H1 (cell line): ENCODE measurements around the gene GALE. TPM values are rescaled to one million over a fixed set of nuclear protein-coding genes. Genes with fewer than 3 reads are reported as not detected.

Experiments
- CTCF ChIA-PET: fragments of 300-600 bp; sonication (Branson Sonifier 250); formaldehyde crosslinking; loops from one replicate; lab custom pipeline; 2021; ENCODE audit not compliant: partially characterized antibody; lab: Charles Lee
- POLR2A ChIA-PET: fragments of 300-600 bp; sonication (Branson Sonifier 250); formaldehyde crosslinking; loops from one replicate; lab custom pipeline; 2021; ENCODE audit warnings: inconsistent platforms; ENCODE audit not compliant: partially characterized antibody; lab: Charles Lee
- DNase-seq, 2 experiments: peaks; one replicate each; pipeline versions ENCODE4 v3.0.0 to v3.0.0-alpha.2; 2010 to 2022; ENCODE audit warnings: low spot score in 2 of 2, low read depth in 1 of 2, mixed read lengths in 1 of 2
- FAIRE-seq: peaks from 2 replicates; lab custom pipeline; 2011; peaks lifted over from hg19 to GRCh38; lab: Jason Lieb, UNC
- H2AFZ ChIP-seq: 2 replicates; pipeline ENCODE4 v1.8.1; 2012; ENCODE audit warnings: low read length, inconsistent platforms
- H2AK5ac ChIP-seq: 2 replicates; pipeline ENCODE4 v1.6.1; 2013; ENCODE audit warnings: low read depth, low read length
- H2BK120ac ChIP-seq: replicated peaks from 2 replicates; pipeline ENCODE3; 2013; ENCODE audit warnings: low read depth, low read length, inconsistent platforms
- H2BK12ac ChIP-seq: 2 replicates; pipeline ENCODE4 v1.6.1; 2013; ENCODE audit warnings: low read depth, low read length
- H2BK15ac ChIP-seq: 2 replicates; pipeline ENCODE4 v1.6.1; 2013; ENCODE audit warnings: low read length
- H2BK20ac ChIP-seq: 2 replicates; pipeline ENCODE4 v1.6.1; 2013; ENCODE audit warnings: low read length
- H2BK5ac ChIP-seq: 2 replicates; pipeline ENCODE4 v1.6.1; 2013; ENCODE audit warnings: low read depth, low read length
- H3K14ac ChIP-seq: 2 replicates; pipeline ENCODE4 v1.6.1; 2013; ENCODE audit warnings: inconsistent platforms; ENCODE audit not compliant: insufficient read length
- H3K18ac ChIP-seq: 2 replicates; pipeline ENCODE4 v1.6.1; 2013; ENCODE audit warnings: low read length; ENCODE audit errors: extremely low read depth
- H3K23ac ChIP-seq: 2 replicates; pipeline ENCODE4 v1.6.1; 2013; ENCODE audit warnings: inconsistent platforms; ENCODE audit not compliant: insufficient read length
- H3K23me2 ChIP-seq: 2 replicates; pipeline ENCODE4 v1.6.1; 2013; ENCODE audit warnings: low read depth, low read length
- H3K27ac ChIP-seq: 2 replicates; pipeline ENCODE4 v1.6.1; 2011; ENCODE audit warnings: low read depth, low read length, inconsistent platforms
- H3K27me3 ChIP-seq, 4 experiments: replicated peaks in 1 of 4; 1 replicate in 1 of 4; 2 replicates in 3 of 4; pipeline versions ENCODE4 v1.6.1 to v1.8.1; 2011 to 2013; ENCODE audit warnings: low read length in 3 of 4, mild to moderate bottlenecking in 3 of 4, inconsistent platforms in 2 of 4, mixed read lengths in 2 of 4, moderate library complexity in 1 of 4; ENCODE audit not compliant: control insufficient read depth in 3 of 4, insufficient read depth in 3 of 4; ENCODE audit errors: extremely low read depth in 1 of 4
- H3K36me3 ChIP-seq, 4 experiments: 2 replicates each; pipeline versions ENCODE4 v1.6.1 to v1.8.1; 2011 to 2013; ENCODE audit warnings: mild to moderate bottlenecking in 4 of 4, low read length in 3 of 4, moderate library complexity in 2 of 4, control low read depth in 1 of 4, inconsistent platforms in 1 of 4; ENCODE audit not compliant: insufficient read depth in 4 of 4, control insufficient read depth in 2 of 4
- H3K4ac ChIP-seq: replicated peaks from 2 replicates; pipeline ENCODE3; 2013; ENCODE audit warnings: low read length, low read depth, mixed read lengths, inconsistent platforms; ENCODE audit not compliant: insufficient read length
- H3K4me1 ChIP-seq, 4 experiments: replicated peaks in 1 of 4; 1 replicate in 1 of 4; 2 replicates in 3 of 4; pipeline versions ENCODE4 v1.6.1 to v1.8.1; 2011 to 2013; ENCODE audit warnings: low read length in 3 of 4, inconsistent platforms in 2 of 4, mixed read lengths in 1 of 4; ENCODE audit not compliant: insufficient read depth in 4 of 4, control insufficient read depth in 3 of 4
- H3K4me2 ChIP-seq, 2 experiments: 2 replicates each; pipeline versions ENCODE4 v1.6.1 to v1.8.1; 2011 to 2013; ENCODE audit warnings: low read depth in 2 of 2, low read length in 2 of 2, control low read depth in 1 of 2, inconsistent platforms in 1 of 2, mild to moderate bottlenecking in 1 of 2; ENCODE audit not compliant: insufficient read depth in 1 of 2
- H3K4me3 ChIP-seq, 4 experiments: fragments of 200-600, 300-600 bp in 1 of 4; sonication (generic), shearing (Covaris generic), sonication (Bioruptor Twin) in 1 of 4; 2 replicates each; pipeline versions ENCODE4 v1.5.1 to v1.8.1; 2011 to 2016; ENCODE audit warnings: low read length in 4 of 4, low read depth in 3 of 4, control low read depth in 2 of 4, inconsistent platforms in 2 of 4, mild to moderate bottlenecking in 2 of 4, mixed read lengths in 1 of 4, moderate library complexity in 1 of 4; ENCODE audit not compliant: insufficient read depth in 2 of 4; ENCODE audit errors: extremely low read depth in 1 of 4
- H3K56ac ChIP-seq: replicated peaks from 2 replicates; pipeline ENCODE3; 2013; ENCODE audit warnings: low read depth, mild to moderate bottlenecking, mixed read lengths, low read length, inconsistent platforms; ENCODE audit not compliant: insufficient read length
- H3K79me1 ChIP-seq: 2 replicates; pipeline ENCODE4 v1.6.1; 2013; ENCODE audit warnings: low read depth, low read length, control low read depth
- H3K79me2 ChIP-seq, 2 experiments: 2 replicates each; pipeline versions ENCODE4 v1.6.1 to v1.8.1; 2012 to 2013; ENCODE audit warnings: low read length in 2 of 2, mild to moderate bottlenecking in 2 of 2, inconsistent platforms in 1 of 2; ENCODE audit not compliant: insufficient read depth in 2 of 2, control insufficient read depth in 1 of 2
- H3K9ac ChIP-seq, 4 experiments: replicated peaks in 1 of 4; 1 replicate in 1 of 4; 2 replicates in 3 of 4; pipeline versions ENCODE4 v1.6.1 to v1.8.1; 2011 to 2013; ENCODE audit warnings: low read depth in 3 of 4, low read length in 3 of 4, control low read depth in 2 of 4, mild to moderate bottlenecking in 2 of 4, moderate library complexity in 2 of 4, inconsistent platforms in 1 of 4; ENCODE audit errors: extremely low read depth in 1 of 4
- H3K9me3 ChIP-seq, 2 experiments: 2 replicates each; pipeline versions ENCODE4 v1.6.1 to v1.8.1; 2012 to 2013; ENCODE audit warnings: mild to moderate bottlenecking in 2 of 2, moderate library complexity in 2 of 2, control low read depth in 1 of 2, inconsistent platforms in 1 of 2, low read depth in 1 of 2, low read length in 1 of 2, mixed read lengths in 1 of 2; ENCODE audit not compliant: insufficient read depth in 2 of 2
- H4K20me1 ChIP-seq, 2 experiments: replicated peaks in 1 of 2; 2 replicates each; pipeline versions ENCODE3 to v1.8.1; 2011 to 2013; ENCODE audit warnings: inconsistent platforms in 2 of 2, low read length in 2 of 2, mild to moderate bottlenecking in 1 of 2; ENCODE audit not compliant: insufficient read depth in 2 of 2, control insufficient read depth in 1 of 2
- H4K5ac ChIP-seq: 2 replicates; pipeline ENCODE4 v1.6.1; 2013; ENCODE audit warnings: low read length, low read depth, mixed read lengths, inconsistent platforms; ENCODE audit not compliant: insufficient read length
- H4K8ac ChIP-seq: 2 replicates; pipeline ENCODE4 v1.8.0; 2013; ENCODE audit warnings: mild to moderate bottlenecking, moderate library complexity, low read length, inconsistent platforms; ENCODE audit not compliant: insufficient read depth; ENCODE audit errors: extremely low read depth
- H4K91ac ChIP-seq: replicated peaks from 2 replicates; pipeline ENCODE3; 2013; ENCODE audit warnings: low read length, mixed read lengths, inconsistent platforms; ENCODE audit not compliant: insufficient read length
- ASH2L ChIP-seq: fragments of 200-600, 300-600 bp; sonication (generic); IDR thresholded peaks from one replicate; pipeline ENCODE4 v1.7.1; 2017; ENCODE audit warnings: low read length
- JUN ChIP-seq: IDR thresholded peaks from 2 replicates; pipeline ENCODE4 v1.6.1; 2011; ENCODE audit warnings: low read depth, mild to moderate bottlenecking, improper control_type of control experiment, low read length
- NRF1 ChIP-seq: IDR thresholded peaks from 2 replicates; pipeline ENCODE4 v1.6.1; 2011; ENCODE audit warnings: mild to moderate bottlenecking, low read depth, low read length, improper control_type of control experiment
- POLR2A ChIP-seq, 2 experiments: IDR thresholded peaks; 1 replicate in 1 of 2; 2 replicates in 1 of 2; pipeline ENCODE4 v1.6.1; 2011; ENCODE audit warnings: low read depth in 2 of 2, low read length in 2 of 2, mild to moderate bottlenecking in 2 of 2; ENCODE audit errors: control extremely low read depth in 1 of 2
- POU5F1 ChIP-seq: IDR thresholded peaks from 2 replicates; pipeline ENCODE4 v1.6.1; 2011; ENCODE audit warnings: low read depth, mild to moderate bottlenecking, low read length, moderate library complexity
- WGBS, 2 experiments: shearing (Covaris generic) in 1 of 2; methylation state at CpG; one replicate each; pipeline versions ENCODE4 v1.1.6 to v1.1.7; 2013 to 2015; ENCODE audit warnings: low lambda C conversion rate in 2 of 2, mixed read lengths in 2 of 2, inconsistent platforms in 1 of 2, low coverage in 1 of 2, missing lambda C conversion rate in 1 of 2; ENCODE audit not compliant: insufficient replicate concordance in 2 of 2, insufficient coverage in 1 of 2, insufficient read length in 1 of 2; ENCODE audit errors: extremely low coverage in 1 of 2, missing lambda C conversion rate in 1 of 2; 5-methylcytosine and 5-hydroxymethylcytosine counted together
- polyA plus RNA-seq, 7 experiments: library from polyadenylated mRNA; depleted of rRNA in 3 of 7; stranded (reverse) in 5 of 7; unstranded in 2 of 7; fragments of >200 nt in 5 of 7; fragments of 200-250 nt in 2 of 7; gene quantifications; 1 replicate in 5 of 7; 2 replicates in 1 of 7; 4 replicates in 1 of 7; pipeline versions ENCODE4 v1.2.1 to v1.2.3, GENCODE V29; 2011 to 2013; ENCODE audit warnings: missing spikeins in 2 of 7, mixed read lengths in 2 of 7
- total RNA-seq: library from RNA; stranded (reverse); fragmentation: NEBNext Ultra II Directional; extraction: Animal tissue kit (Norgen Biotek cat#: 25700); gene quantifications from 2 replicates; pipeline ENCODE4 v1.2.1, GENCODE V29; 2021
- TF ChIP-seq, protein P1 (sequence below), 3 experiments: IDR thresholded peaks; 1 replicate in 2 of 3; 2 replicates in 1 of 3; pipeline versions ENCODE4 v1.5.1 to v1.6.1; 2011; ENCODE audit warnings: low read length in 3 of 3, mild to moderate bottlenecking in 3 of 3, inconsistent platforms in 2 of 3, low read depth in 1 of 3, moderate library complexity in 1 of 3; ENCODE audit not compliant: insufficient read depth in 1 of 3; ENCODE audit errors: control extremely low read depth in 1 of 3

GALE gene
- total and polyA plus RNA-seq, 2 of the 8 experiments (the other 6 are each of a cell fraction or from before 2014, with no cell fraction given): 26.0 to 33.9 TPM

DNA sequence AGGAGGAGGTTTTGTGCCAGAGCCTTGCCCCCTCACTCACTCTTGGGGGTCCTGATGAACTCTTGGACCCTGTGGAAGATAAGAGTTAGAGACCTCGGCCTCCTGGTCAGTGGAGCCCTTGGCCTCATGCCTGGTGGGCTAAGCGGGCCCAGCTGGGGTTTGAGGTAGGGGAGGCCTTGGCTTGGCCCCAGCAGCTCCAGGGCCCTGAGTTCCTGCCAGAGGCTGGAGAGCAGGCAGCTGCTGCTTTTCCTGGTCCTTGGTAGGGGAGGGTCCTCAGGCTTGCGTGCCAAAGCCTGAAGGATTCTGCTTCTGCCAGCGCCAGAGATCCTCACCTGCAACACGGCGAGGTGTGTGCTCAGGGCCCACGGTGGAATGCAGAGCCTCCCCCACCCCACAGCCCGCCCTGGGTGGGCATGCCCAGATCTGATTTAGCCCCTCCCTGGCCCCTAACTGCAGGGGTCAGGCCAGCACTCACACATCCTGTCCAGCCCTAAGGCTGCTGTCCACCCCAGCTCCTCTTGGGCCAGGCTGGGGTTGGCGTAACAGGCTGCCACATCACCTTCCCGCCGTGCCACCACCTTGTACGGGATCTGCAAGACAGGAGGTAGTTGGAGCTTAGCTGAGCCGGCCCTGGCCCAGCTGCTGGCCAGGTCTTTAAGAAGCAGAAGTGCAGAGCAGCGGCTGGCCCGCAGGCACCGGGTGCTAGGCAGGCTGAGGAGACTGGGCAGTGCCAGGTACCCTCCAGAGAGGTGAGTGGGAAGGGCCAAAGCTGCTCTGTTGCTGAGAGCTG is 4.7 kb downstream of the GALE start:
- H3K4me2 ChIP-seq: no peak overlapping the region
- no peak overlapping the region for H3K27ac ChIP-seq
- H2BK20ac ChIP-seq: no peak overlapping the region
- no peak overlapping the region for H2BK120ac ChIP-seq
- no peak overlapping the region for H3K14ac ChIP-seq
- H3K23ac ChIP-seq: no peak overlapping the region
- H3K23me2 ChIP-seq: peaks cover 17% of the 10 kb centered on the region
- no peak for DNase-seq
- H2BK15ac ChIP-seq: no peak overlapping the region
- H3K9ac ChIP-seq: no peak overlapping the region
- H3K9me3 ChIP-seq: no peaks in the 10 kb centered on the region
- no peak overlapping the region for H3K4ac ChIP-seq
- no peak overlapping the region for H2BK12ac ChIP-seq
- FAIRE-seq: no peak
- peaks cover 0 to 21% (median 16%) of the 10 kb centered on the region in 4 experiments; a peak in 6 of 7 replicates for H3K4me1 ChIP-seq
- peaks cover 4 to 21% of the 10 kb centered on the region in 2 experiments; a peak in 3 of 4 replicates for H3K79me2 ChIP-seq
- H3K18ac ChIP-seq: no peak overlapping the region
- ChIA-PET POLR2A (interaction anchor here (0.6 to 16.2 kb wide), 3 partner anchors 10 to 29 kb away, joined by 3 to 192 read pairs (median 28); partner anchors contain the start of genes HMGCL and PITHD1), CTCF (interaction anchor here (1.2 to 5.1 kb wide), 6 partner anchors 15 to 43 kb away, joined by 3 to 37 read pairs (median 4); no protein-coding TSS in a partner anchor)
- peaks cover 7 to 11% of the 10 kb centered on the region in 2 experiments for H4K20me1 ChIP-seq
- peaks cover 6 to 31% (median 22%) of the 10 kb centered on the region in 4 experiments; a peak in 6 of 8 replicates for H3K36me3 ChIP-seq
- no peak overlapping the region for H4K91ac ChIP-seq
- H3K79me1 ChIP-seq: peaks cover 10% of the 10 kb centered on the region; the same call in 1 of the 2 replicates
- WGBS, 2 experiments: 89% methylated on average over 10 of the region's 16 CpGs; no CpG with 5 or more reads in 1 of the 2 experiments
- H3K27me3 ChIP-seq: no peaks in the 10 kb centered on the region
- H4K5ac ChIP-seq: no peak overlapping the region
- no peak overlapping the region; the same call in 1 of the 2 replicates for H4K8ac ChIP-seq
- H3K56ac ChIP-seq: no peak overlapping the region
- TF ChIP-seq POU5F1: no peak
- no peak for TF ChIP-seq NRF1
- TF ChIP-seq JUN: no peak
- TF ChIP-seq, protein P1, sequence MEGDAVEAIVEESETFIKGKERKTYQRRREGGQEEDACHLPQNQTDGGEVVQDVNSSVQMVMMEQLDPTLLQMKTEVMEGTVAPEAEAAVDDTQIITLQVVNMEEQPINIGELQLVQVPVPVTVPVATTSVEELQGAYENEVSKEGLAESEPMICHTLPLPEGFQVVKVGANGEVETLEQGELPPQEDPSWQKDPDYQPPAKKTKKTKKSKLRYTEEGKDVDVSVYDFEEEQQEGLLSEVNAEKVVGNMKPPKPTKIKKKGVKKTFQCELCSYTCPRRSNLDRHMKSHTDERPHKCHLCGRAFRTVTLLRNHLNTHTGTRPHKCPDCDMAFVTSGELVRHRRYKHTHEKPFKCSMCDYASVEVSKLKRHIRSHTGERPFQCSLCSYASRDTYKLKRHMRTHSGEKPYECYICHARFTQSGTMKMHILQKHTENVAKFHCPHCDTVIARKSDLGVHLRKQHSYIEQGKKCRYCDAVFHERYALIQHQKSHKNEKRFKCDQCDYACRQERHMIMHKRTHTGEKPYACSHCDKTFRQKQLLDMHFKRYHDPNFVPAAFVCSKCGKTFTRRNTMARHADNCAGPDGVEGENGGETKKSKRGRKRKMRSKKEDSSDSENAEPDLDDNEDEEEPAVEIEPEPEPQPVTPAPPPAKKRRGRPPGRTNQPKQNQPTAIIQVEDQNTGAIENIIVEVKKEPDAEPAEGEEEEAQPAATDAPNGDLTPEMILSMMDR (IDR thresholded peaks at IDR 0.05; ENCODE audit: control extremely low read depth in 1 of 3, insufficient read depth in 1 of 3, low read depth in 1 of 3, low read length in 3 of 3): no peak
- no peak for TF ChIP-seq ASH2L
- no peak for TF ChIP-seq POLR2A (IDR thresholded peaks at IDR 0.05; ENCODE audit: control extremely low read depth in 1 of 2, low read depth in 2 of 2, low read length in 2 of 2)
- H2BK5ac ChIP-seq: no peak overlapping the region
- H2AFZ ChIP-seq: no peak overlapping the region
- no peak overlapping the region for H2AK5ac ChIP-seq
- H3K4me3 ChIP-seq: no peak overlapping the region
